ENCODE data around the gene ZDHHC11.
A peak's percentile ranks its signal among the peaks of the same experiment; 100 is the strongest.
"Not testable (repeated sequence)": the region's sequence is repeated elsewhere in the genome, so short reads cannot be mapped to it uniquely, and the experiment has no call there.

Gene ZDHHC11

DNA sequence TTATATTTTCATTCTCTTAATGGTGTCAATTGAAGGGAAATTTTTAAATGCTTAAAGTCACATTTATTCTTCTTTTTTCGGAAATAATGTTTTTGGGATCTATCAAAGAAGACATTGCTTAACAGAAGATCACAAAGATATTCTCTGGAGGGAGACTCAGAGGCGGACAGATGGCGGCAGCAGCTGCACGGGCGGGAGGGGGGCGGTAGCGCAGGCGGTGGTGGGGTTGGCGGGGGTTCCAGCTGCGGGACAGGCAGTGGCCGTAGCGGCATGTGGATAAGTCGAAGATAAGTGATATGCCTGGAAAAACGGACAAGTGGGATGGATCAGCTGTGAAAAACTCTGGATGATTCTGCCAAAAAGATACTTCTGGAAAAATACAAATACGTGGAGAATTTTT, 34.6 kb downstream of the ZDHHC11 start:
- no peak overlapping the region for H3K27ac ChIP-seq
- no peak for DNase-seq (ENCODE audit: low read depth, low spot score)

DNA sequence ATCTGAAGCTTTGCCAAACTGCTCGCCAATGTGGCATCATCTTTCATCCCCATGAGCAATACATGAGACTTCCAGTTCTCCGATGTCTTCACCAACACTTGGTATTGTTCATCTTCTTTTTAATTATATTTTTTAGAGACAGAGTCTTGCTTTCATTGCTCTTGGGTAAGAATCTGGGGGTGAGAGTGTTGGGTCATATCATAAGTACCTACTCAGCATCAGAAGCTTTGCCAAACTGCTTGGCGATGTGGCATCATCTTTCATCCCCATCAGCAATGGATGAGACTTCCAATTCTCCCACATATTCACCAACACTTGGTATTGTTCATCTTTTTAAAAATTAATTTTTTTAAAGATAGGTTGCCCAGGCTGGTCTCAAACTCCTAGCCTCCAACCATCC, 35.3 kb downstream of the ZDHHC11 start:
- DNase-seq (ENCODE audit: low read depth, low spot score), result no peak

DNA sequence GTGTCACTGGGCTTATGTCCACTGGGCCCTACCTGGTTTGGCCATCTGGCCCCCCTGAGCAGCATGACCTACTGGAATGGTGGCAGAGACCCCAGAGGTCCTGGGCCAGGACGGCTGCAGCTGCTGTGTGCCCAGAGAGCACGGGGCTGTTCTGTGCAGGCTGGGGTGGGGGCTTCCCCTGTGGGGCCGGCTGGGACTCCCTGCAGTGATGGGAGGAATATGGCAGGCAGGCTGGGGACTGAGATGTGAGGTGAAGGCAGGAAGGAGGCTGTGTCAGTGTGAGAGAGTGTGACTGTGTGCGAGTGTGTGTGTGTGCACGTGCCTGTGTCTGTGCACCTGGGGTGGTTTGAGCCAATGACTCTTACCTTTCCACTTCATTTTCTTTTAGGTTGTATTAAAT, 37.2 kb downstream of the ZDHHC11 start:
- not testable (repeated sequence) for H3K27ac ChIP-seq

More for the DNA sequence above, 35.3 kb downstream of the ZDHHC11 start:
- no peak overlapping the region for H3K27ac ChIP-seq

DNA sequence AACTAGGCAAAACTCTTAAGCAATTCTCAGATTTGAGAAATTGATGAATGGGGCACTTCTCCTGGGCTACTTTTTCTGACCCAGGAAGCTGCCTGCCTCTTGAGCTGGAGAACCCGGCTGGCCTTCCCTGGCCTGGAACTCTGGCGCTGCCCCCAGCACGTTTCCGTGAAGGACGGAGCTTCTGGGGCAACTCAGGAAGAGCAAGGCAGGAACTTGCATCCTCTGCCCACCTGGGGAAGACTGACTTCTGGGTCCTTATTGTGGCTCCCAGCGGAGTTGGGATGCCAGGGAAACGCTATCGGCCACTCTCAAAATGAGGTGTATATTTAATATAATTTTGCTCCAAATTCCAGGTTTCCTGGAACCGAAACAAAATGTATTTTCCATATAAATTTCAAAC, 39.4 kb downstream of the ZDHHC11 start:
- H3K27ac ChIP-seq; DNase-seq (ENCODE audit: low read depth, low spot score): not testable (repeated sequence)

More for the DNA sequence above, 37.2 kb downstream of the ZDHHC11 start:
- not testable (repeated sequence) for DNase-seq (ENCODE audit: low read depth, low spot score)

DNA sequence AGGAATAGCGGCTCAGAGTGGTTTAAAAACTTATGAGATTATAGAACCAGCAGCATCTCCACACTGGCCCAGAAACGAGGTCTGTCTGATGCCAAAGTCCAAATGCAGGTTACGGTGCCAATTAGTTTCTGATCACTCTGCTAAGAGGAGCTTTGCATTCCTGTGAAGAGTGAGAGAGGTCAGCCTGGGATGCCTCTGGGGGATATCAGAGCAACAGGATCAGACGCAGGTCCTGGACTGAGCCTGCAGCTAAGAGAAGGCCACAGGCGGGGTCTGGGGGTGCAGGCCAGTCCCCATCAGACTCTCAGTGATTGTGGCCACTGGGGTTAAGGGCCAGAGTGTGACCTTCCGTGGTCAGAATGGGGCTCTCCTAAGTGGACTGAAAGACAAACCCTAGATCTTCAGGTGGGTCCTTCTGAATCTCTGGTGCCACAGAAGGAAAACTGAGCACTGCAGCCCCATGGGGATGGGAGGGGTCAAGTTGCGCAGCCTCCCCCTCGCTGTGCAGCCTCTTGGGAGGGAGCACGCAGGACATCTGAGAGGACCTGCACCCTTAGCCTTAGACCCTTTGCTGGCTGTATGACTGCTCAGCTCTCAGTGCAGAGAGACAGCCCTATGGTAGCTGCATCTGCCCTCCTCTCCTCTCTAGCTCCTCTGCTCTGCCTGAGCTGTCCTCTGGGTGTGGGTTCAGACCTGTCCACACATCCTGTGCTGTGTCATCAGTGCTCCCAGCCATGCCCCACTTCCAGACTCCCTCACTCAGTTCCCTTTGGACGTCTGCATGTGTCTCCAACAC, 42.9 kb downstream of the ZDHHC11 start:
- not testable (repeated sequence) for H3K27ac ChIP-seq; DNase-seq (ENCODE audit: low read depth, low spot score)

DNA sequence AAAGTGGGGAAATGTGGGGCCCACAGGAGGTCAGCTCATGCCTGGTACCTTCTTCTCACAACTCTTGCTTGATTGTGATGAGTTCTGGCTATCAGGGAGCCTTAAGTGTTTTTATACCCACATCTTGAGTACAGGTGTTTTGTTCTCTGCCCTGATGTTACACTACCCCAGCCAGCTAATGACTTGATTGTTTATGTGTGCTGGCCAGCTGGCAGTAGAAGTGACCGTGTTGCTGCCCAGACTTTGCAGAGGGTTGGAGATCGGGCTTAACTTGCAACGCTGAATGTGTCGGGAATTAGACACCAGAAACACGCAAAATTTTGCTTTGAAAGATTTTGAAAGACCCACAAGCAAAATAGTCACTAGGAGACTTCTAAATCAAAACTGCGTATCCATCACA, 49.3 kb downstream of the ZDHHC11 start:
- no peak for DNase-seq (ENCODE audit: low read depth, low spot score)

DNA sequence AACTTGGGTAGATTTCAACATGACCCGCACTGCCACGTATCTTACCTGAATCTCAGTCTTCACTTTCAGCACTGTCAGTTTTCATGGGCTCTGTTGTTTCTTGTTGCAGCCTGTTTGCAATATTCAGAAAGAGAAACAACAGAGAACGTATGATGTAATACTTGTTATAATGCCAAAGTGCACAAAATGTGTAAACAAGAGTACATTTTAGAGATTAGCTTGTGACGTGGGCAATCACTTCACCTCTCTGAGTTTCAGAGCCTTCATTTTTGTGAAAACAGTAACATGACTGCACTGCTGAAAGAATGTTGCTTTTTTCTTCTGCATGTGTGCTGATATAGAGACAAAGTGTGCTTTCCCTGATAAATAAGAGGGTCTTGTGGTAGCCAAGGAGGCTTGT, 49.7 kb downstream of the ZDHHC11 start:
- not testable (repeated sequence) for H3K27ac ChIP-seq; DNase-seq (ENCODE audit: low read depth, low spot score)

More for the DNA sequence above, 49.3 kb downstream of the ZDHHC11 start:
- H3K27ac ChIP-seq, result no peak overlapping the region

DNA sequence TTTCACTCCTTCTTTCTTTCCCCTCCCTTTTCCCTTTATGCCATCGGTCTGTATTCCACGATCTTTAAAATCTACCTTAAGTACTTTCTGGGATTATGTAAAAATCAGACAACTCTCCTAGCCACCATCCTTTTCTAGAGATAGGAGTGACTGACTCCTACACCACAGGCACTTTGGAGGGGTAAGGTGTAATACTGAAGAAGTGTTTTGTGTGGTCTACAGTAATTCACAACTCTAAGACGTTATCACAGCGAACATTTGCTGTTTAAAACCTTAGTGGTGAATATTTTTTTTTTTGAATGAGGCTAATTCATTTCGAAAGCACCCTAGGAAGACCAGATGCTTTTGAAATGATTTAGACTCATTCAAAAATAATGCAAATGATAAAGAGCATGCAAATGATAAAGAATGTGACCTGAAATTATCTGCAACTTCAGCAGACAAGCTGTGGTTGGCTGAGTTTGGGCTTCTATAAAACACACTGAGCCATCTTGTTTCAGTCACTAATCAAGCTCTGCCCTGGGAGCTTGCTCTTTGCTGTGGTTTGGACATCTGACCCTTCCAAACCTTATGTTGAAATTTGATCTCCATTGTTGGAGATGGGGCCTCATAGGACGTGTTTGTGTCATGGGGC, 52.2 kb downstream of the ZDHHC11 start:
- not testable (repeated sequence) for H3K27ac ChIP-seq; DNase-seq (ENCODE audit: low read depth, low spot score)

DNA sequence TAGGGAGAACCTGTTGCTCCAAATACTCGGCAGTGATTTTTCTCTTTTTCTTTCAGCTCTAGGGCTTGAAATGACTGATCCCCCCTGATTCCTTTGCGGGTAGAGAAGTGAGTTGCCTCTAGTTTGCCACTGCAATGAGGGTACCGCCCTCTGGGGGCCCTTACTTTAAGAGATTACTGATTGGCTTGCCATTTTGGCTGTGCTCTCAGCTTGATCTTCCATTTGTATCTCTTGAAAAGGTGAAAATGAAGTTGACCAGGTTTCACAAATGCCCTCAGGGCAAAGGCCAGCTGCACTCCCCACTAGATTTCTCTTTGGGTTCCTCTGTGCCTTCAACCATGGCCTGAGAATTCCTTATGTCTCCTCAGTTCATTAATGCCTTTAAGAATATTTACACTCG, 52.8 kb downstream of the ZDHHC11 start:
- H3K27ac ChIP-seq; DNase-seq (ENCODE audit: low read depth, low spot score): not testable (repeated sequence)

DNA sequence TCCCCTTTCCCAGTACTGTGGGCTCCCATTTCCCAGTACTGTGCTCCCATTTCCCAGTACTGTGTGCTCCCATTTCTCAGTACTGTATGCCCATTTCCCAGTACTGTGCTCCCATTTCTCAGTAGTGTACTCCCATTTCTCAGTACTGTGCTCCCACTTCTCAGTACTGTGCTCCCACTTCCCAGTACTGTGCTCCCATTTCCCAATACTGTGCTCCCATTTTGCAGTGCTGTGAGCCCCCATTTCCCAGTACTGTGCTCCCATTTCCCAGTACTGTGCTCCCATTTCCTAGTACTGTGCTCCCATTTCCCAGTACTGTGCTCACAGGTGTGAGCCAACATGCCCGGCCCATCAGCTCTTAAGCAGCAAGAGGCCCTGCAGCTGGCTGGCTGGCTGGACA, 54.9 kb downstream of the ZDHHC11 start:
- DNase-seq (ENCODE audit: low read depth, low spot score); H3K27ac ChIP-seq: not testable (repeated sequence)

DNA sequence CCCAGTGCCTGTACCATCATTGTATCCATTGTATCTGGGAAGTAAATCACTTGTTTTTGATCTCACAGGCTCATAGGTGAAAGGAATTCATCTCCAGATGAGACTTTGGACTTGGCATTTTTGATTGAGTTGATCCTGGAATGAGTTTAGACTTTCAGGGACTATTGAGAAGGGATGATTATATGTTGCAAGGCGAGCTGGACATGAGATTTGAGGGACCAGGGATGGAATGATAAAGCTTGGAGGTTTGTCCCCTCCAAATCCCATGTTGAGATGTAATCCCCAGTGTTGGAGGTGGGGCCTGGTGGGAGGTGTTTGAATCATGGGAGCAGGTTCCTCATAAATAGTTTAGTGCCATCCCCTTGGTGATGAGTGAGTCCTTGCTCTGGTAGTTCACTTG, 55.8 kb downstream of the ZDHHC11 start:
- DNase-seq (ENCODE audit: low read depth, low spot score); H3K27ac ChIP-seq: not testable (repeated sequence)

DNA sequence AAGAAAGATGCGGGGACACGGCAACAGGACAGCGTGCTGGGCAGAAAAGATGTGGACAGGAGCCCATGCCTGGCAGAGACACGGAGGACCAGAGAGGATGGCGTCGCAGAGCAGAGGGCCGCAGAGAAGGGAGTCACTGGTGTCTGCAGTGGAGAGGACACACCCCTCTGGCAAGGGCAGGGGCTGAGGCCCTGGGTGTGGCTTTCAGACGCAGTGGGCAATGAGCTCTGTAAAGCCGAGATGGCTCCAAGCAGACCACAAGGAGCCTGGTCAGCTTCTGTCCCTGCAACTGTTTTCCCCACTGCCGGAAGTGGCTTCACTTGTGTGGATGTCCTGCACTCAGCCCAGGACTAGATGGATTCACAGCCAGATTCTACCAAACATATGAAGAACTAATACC, 62.1 kb downstream of the ZDHHC11 start:
- DNase-seq (ENCODE audit: low read depth, low spot score); H3K27ac ChIP-seq: not testable (repeated sequence)

DNA sequence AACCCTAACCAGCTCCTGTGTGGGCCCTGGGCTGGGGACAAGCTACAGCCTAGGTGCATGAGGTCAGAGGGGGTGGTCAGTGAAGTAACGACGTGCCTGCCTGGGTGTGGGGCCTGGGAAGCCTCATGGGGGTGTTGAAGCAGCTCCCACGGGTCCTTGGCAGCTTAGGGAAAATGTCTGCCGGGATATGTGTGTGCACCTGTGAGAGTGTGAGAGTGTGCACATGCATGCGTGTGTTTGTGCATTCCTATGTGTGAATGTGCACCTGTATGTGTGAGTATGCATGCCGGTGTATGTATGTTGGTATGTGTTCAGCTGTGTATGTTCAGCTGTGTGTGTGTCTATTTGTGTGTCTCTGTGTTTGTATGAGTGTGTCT, 62.9 kb downstream of the ZDHHC11 start:
- DNase-seq (ENCODE audit: low read depth, low spot score); H3K27ac ChIP-seq: not testable (repeated sequence)

DNA sequence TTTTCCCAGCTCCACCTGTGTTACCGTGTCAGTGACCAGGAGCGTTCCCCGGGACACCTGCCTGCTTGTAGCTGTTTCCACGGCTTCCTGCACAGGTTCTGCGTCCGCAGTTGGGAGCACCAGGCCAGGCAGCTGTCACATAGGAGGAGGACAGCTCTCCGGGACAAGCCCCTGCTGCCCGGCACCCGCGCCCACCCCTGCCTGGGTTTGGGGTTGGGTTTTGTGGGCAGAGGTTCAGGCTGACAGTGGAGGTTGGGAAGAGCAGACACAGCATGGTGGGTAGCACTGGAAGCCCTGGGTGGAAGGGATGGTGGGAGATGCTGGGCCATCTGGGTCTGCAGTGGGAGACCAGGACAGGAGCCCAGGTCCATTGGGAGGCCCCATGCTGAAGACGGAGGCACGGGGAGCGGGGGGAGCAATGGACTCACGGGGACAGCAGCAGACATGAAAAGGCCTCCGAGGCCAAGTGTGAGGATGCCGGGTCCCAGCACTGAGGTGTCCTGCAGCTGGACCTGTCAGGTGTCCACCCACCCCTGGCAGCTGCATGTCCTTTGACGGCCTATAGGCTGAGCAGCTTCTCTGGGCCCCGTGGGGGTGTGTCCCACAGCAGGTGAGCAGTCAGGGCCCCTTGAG, 63.4 kb downstream of the ZDHHC11 start:
- not testable (repeated sequence) for H3K27ac ChIP-seq

DNA sequence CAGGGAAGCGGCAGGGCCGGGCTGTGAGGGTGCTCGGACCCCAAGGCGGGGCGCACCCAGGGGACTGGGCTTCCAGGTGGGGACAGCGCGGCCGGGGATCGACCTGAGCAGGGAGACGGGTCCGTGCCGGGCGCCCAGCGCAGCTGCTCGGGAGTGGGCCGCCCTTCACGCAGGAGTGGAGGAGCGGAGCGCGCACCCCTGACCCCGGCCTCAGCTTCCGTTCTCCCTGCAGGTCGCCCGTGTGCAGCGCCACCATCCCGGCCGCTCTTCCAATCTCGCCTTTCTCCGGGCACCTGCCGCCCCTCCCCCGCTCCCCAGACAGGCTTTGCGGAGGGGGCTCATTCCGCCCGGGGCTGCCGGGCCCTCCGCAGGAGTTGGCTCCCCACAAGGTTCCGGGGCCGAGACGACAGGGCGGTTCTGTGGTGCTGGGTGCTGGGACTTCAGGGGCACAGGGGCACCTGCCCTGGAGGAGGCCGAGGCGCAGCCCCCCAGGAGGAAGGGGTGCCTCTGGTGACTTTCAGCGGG, 65.5 kb downstream of the ZDHHC11 start:
- not testable (repeated sequence) for H3K27ac ChIP-seq

More for the DNA sequence above, 63.4 kb downstream of the ZDHHC11 start:
- DNase-seq (ENCODE audit: low read depth, low spot score), result not testable (repeated sequence)

DNA sequence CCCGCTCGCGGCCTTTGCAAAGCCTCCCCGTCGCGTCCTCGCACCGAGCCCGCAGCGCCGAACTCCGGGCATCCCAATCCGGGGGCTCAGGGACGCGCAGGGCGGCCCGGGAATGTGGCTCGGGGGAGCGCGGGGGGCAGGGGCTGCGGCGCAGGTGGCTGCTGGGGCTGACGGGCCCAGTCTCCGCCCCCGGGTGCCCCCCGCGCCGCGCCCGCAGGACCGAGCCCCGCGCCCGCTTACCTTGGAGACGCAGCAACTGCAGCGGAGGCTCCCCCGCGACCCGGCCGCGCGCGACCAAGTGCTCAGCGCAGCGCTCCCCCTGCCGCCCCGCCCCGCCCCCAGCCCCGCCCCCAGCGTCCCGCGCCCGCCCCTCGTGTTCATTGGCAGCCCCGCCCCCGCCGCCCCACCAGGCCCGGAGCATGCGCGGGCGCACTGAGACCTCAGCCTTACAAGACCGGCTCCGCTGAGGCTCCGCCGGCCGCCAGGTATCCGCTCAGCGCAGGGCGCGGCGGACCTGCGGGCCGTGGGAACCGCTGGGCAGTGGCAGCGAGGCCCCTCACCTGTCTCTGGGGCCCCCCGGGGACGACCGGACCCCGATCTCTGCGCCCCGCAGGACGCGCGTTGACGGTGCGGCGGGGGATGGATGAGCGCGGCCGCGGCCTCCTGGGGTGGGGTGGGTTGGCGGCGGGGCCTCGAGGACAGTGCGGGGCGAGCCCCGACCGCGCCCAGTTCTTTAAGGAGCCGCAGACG, 66.2 kb downstream of the ZDHHC11 start, which contains the start of gene ZDHHC11B:
Gene ZDHHC11B, minus strand, starts transcription at position 302 of the 750 bp plus-strand sequence. CDS start 17,810 bp downstream, outside the sequence.
- DNase-seq (ENCODE audit: low read depth, low spot score), result peak; percentile 22
- H3K27ac ChIP-seq, result not testable (repeated sequence)

More for the DNA sequence above, 65.5 kb downstream of the ZDHHC11 start:
- not testable (repeated sequence) for DNase-seq (ENCODE audit: low read depth, low spot score)

DNA sequence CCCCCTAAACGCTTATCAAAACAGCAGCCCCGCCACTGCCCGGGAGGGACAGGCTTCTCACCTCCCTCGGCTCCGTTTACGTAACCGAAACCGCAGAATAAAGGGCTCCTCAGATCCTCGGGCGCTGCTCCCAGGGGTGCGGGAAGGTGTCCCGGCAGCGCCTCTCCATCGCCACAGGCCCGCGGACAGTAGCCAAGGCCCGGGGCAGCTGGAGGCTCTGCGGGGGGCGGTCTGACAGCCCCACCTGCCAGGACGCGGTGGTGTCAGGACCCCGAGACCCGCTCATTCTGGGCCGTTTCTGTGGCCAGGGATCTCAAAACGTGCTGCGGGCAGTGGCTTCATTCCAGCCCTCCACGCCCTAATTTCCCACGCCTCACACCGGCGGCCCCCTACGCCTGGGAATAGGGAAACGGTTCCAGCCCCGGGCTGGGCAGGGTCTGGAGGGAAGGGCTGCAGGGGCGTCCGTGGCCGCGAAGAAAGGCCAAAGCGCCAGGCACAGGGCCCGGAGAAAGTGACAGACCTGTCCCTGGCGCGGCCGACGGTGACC, 66.8 kb downstream of the ZDHHC11 start:
- H3K27ac ChIP-seq; DNase-seq (ENCODE audit: low read depth, low spot score): not testable (repeated sequence)

DNA sequence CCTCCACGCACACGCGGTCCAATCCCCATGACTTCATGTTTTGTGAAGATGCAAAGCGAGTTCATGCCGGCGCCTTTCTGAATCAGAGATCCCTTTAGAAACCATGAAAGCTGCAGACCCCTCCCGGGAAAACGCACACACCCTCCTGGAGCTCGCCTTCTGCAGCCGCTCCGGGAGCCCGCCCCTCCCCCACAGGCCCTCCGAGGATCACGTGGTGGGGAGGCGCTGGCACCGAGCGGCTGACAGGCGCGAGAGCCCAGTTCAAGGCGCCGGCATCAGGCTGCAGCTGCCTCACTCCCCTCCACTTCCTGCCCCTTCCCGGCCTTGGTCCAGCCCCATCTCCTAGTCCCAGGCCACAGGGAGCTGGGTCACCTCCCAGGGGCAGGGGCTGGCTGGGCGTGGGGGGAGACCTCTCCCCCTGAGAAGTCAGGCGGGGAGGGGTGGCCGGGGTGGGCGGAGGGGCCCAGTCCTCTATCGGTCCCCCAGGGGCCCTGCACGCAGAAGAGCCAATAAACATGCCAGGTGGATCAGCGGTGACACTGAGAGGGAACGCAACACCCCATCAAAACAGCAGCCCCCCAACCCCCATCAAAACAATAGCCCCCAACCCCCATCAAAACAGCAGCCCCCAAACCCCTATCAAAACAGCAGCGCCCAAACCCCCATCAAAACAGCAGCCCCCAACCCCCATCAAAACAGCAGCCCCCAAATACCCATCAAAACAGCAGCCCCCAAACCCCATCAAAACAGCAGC, 67.6 kb downstream of the ZDHHC11 start:
- H3K27ac ChIP-seq; DNase-seq (ENCODE audit: low read depth, low spot score): not testable (repeated sequence)

DNA sequence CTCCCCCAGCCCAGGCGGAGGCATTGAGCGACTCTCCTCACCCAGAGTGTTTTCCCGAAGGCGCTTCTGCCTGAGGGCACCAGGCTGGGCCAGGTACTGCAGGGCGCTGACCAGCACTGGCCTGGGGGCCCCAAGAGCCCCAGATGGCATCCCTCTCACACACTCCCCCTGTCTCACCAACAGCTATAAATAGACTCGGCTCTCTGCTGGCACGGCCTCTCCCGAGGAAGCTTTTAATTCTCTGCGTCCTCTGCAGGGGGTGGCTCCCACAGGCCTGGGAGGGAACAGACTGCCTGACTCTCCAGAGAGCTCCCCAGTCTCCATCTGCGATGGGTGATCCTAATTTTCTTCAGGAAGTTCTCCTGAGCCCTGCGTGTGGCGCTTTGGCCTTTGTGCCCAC, 68.4 kb downstream of the ZDHHC11 start:
- not testable (repeated sequence) for H3K27ac ChIP-seq; DNase-seq (ENCODE audit: low read depth, low spot score)

Data from epithelial cell of prostate (primary cell).